ENCODE measurements around the gene SHB.

The SHB gene

DNA sequence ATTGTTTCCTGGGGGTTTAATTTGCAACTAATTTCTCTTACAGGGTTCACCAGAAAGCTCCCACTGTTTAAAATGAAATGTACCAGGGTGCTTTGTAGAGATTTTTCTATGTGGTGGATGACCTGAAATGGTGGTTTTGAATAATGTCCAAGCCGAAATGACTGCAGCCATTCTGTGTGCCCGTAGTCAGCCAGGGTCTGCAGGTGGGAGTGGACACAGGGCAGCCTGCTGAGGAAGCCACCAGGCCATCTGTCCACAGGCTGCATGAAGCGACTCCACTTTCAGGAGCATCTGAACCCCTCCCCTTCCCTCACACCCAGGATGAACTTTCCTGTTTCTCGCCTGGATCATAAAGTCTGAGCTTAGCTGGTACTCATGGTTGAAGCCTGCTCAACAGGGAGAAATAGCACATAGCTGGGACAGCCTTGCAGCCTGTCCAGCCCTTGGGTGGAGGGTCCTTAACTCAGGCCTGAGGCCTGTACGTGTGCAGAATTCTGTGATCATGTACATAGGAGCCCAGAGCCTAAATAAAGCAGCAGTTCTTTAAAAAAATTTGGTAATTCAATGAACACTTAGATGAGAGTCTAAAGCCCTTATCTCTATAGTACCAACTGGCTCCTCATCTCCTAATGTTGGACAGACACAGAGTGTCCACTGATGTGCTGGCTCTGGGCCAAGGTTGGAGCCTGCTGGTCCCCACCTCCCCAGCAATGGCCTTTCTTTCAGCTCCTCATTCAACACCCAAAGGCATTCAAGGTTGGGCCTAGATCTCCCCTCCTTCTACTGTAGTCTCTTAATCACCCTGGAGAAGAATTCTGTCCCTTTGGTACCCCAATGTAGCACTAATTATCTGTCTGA is 72.8 kb downstream of the SHB start (continued):
- TF ChIP-seq, protein P1, sequence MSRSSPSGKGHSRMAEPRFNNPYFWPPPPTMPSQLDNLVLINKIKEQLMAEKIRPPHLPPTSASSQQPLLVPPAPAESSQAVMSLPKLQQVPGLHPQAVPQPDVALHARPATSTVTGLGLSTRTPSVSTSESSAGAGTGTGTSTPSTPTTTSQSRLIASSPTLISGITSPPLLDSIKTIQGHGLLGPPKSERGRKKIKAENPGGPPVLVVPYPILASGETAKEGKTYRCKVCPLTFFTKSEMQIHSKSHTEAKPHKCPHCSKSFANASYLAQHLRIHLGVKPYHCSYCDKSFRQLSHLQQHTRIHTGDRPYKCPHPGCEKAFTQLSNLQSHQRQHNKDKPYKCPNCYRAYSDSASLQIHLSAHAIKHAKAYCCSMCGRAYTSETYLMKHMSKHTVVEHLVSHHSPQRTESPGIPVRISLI (tag by site-specific recombination; IDR thresholded peaks at IDR 0.05): no peak
- no peak for TF ChIP-seq ZFP69B (tag by site-specific recombination; IDR thresholded peaks at IDR 0.05)
- no peak for TF ChIP-seq ZNF121 (tag by site-specific recombination; IDR thresholded peaks at IDR 0.05)

DNA sequence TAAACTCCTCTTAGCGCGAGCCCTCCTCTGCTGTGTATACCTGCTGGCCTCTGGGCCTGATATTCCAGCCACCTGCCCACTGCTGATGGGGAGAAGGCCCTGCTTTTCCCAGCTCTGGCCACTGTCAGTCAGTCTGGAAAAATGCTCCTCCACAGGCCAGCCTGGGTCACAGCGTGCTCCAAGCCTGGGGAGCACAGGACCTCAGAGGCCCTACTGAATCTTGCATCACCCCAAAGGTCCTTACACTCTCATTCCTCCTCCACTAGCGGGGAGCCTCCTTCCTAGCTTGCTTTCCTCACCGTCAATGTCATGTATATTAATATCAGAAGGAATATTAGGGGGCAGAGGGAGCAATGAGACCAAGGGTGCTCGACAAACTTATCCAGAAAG is 73.7 kb downstream of the SHB start:
- no peak overlapping the region for H3K4me3 ChIP-seq (ENCODE audit: low read depth, low read length)
- no peaks in the 10 kb centered on the region; the same call in 1 of the 2 replicates for H3K4me1 ChIP-seq (ENCODE audit: control insufficient read depth, insufficient read depth, low read length)
- CTCF ChIA-PET: interaction anchor here (0.6 to 1.0 kb wide), 2 partner anchors 15 to 406 kb away, joined by 3 to 5 read pairs; no protein-coding TSS in a partner anchor
- TF ChIP-seq ZNF701 (tag by site-specific recombination; IDR thresholded peaks at IDR 0.05) (no peak), ZBTB20 (tag by site-specific recombination; IDR thresholded peaks at IDR 0.05) (no peak), ZNF791 (tag by site-specific recombination; IDR thresholded peaks at IDR 0.05) (no peak)
- POLR2A ChIA-PET: interaction anchor here (1.1 to 1.5 kb wide), 2 partner anchors 9 to 73 kb away, joined by 4 to 5 read pairs; partner anchors contain the start of gene SHB
- no peak overlapping the region for H3K27ac ChIP-seq (ENCODE audit: extremely low read depth, low read depth, low read length)
- peaks cover 0 to 30% of the 10 kb centered on the region in 2 experiments; a peak in 1 of 3 replicates for H3K36me3 ChIP-seq (ENCODE audit: control insufficient read depth in 2 of 2, insufficient read depth in 1 of 2, low read length in 2 of 2)
- H3K9me3 ChIP-seq (ENCODE audit: control insufficient read depth, insufficient read depth, low read depth, low read length): no peaks in the 10 kb centered on the region

DNA sequence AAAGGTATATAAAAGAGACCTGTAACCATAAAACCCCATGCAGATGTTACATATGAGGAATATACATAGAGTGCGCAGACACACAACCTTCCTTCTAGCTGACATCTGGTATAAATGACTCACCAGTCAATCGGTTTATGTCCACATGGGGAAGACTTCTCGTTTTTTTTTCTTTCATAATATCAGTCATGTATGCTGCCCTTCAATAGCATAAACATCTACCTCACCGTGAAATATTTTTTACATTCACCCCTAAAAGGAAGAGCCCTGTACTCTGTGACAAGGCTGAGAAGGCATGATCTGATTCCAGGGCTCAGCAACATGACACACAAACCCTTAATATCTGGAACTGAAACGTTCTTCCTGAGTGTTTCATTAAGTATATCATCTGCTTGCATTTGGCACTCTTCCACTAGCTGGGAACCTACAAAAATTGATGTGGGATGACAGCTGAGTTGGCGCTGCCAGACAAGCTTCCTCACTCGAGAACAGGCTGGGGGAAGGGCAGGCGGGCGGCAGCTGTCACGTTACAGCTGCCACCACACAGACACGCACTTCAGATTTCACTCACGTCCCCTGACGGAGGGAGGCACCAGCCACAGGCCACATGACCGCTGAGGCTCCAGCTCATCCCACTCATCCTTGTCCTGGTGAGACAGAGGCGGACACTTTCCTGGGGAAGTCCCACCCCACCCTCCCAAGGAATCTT is 74.2 kb downstream of the SHB start:
- no peak overlapping the region for H3K4me3 ChIP-seq (ENCODE audit: low read depth, low read length)
- no peaks in the 10 kb centered on the region for H3K9me3 ChIP-seq (ENCODE audit: control insufficient read depth, insufficient read depth, low read depth, low read length)
- no peak overlapping the region for H3K27ac ChIP-seq (ENCODE audit: extremely low read depth, low read depth, low read length)
- H3K4me1 ChIP-seq (ENCODE audit: control insufficient read depth, insufficient read depth, low read length): no peaks in the 10 kb centered on the region; the same call in 1 of the 2 replicates
- CTCF ChIA-PET: interaction anchor here (0.5 to 1.0 kb wide), 4 partner anchors 16 to 406 kb away, joined by 3 to 5 read pairs (median 4); no protein-coding TSS in a partner anchor
- TF ChIP-seq, protein P2, sequence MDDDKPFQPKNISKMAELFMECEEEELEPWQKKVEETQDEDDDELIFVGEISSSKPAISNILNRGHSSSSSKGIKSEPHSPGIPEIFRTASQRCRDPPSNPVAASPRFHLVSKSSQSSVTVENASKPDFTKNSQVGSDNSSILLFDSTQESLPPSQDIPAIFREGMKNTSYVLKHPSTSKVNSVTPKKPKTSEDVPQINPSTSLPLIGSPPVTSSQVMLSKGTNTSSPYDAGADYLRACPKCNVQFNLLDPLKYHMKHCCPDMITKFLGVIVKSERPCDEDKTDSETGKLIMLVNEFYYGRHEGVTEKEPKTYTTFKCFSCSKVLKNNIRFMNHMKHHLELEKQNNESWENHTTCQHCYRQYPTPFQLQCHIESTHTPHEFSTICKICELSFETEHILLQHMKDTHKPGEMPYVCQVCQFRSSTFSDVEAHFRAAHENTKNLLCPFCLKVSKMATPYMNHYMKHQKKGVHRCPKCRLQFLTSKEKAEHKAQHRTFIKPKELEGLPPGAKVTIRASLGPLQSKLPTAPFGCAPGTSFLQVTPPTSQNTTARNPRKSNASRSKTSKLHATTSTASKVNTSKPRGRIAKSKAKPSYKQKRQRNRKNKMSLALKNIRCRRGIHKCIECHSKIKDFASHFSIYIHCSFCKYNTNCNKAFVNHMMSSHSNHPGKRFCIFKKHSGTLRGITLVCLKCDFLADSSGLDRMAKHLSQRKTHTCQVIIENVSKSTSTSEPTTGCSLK (tag by site-specific recombination; IDR thresholded peaks at IDR 0.05): no peak
- TF ChIP-seq, protein P3, sequence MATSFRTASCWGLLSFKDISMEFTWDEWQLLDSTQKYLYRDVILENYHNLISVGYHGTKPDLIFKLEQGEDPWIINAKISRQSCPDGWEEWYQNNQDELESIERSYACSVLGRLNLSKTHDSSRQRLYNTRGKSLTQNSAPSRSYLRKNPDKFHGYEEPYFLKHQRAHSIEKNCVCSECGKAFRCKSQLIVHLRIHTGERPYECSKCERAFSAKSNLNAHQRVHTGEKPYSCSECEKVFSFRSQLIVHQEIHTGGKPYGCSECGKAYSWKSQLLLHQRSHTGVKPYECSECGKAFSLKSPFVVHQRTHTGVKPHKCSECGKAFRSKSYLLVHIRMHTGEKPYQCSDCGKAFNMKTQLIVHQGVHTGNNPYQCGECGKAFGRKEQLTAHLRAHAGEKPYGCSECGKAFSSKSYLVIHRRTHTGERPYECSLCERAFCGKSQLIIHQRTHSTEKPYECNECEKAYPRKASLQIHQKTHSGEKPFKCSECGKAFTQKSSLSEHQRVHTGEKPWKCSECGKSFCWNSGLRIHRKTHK (tag by site-specific recombination; IDR thresholded peaks at IDR 0.05): no peak
- peak; percentile 45; the same call in 1 of the 2 replicates for TF ChIP-seq EGR2 (tag by site-specific recombination; IDR thresholded peaks at IDR 0.05; ENCODE audit: low read depth)
- peak; percentile 38; the same call in 1 of the 2 replicates for TF ChIP-seq ZFHX2 (tag by site-specific recombination; conservative IDR thresholded peaks at IDR 0.05)
- TF ChIP-seq ZNF600 (tag by site-specific recombination; IDR thresholded peaks at IDR 0.05): no peak
- POLR2A ChIA-PET: interaction anchor here (1.1 to 1.5 kb wide), 2 partner anchors 8 to 74 kb away, joined by 4 to 5 read pairs; partner anchors contain the start of gene SHB
- peaks cover 0 to 35% of the 10 kb centered on the region in 2 experiments; a peak in 1 of 3 replicates for H3K36me3 ChIP-seq (ENCODE audit: control insufficient read depth in 2 of 2, insufficient read depth in 1 of 2, low read length in 2 of 2)

DNA sequence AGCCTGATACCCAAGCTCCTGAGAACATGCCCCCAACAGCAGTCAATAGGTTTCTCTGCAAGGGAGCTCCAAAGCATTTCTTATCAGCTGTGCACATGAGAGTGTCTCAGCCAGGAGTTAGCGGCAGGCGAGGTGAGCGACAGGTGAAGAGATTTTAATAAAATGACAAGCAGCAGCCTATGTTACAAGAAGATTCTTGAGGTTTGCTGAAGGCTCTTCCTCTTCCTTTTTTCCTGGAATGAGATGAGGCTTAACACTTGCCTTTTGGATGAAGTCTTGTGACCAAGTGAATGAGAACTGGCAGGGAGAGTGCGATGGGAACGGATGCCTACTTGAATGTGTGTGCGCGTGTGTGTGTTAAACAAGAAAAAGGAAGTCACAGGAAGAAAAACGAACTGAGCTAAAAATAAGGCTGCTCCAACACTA is 76.1 kb downstream of the SHB start:
- POLR2A ChIA-PET: no interaction called here
- H3K4me3 ChIP-seq (ENCODE audit: low read depth, low read length): no peak overlapping the region
- no peaks in the 10 kb centered on the region; the same call in 1 of the 2 replicates for H3K4me1 ChIP-seq (ENCODE audit: control insufficient read depth, insufficient read depth, low read length)
- TF ChIP-seq, protein P4, sequence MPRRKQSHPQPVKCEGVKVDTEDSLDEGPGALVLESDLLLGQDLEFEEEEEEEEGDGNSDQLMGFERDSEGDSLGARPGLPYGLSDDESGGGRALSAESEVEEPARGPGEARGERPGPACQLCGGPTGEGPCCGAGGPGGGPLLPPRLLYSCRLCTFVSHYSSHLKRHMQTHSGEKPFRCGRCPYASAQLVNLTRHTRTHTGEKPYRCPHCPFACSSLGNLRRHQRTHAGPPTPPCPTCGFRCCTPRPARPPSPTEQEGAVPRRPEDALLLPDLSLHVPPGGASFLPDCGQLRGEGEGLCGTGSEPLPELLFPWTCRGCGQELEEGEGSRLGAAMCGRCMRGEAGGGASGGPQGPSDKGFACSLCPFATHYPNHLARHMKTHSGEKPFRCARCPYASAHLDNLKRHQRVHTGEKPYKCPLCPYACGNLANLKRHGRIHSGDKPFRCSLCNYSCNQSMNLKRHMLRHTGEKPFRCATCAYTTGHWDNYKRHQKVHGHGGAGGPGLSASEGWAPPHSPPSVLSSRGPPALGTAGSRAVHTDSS (tag by site-specific recombination; IDR thresholded peaks at IDR 0.05): no peak
- TF ChIP-seq SCRT1 (tag by site-specific recombination; IDR thresholded peaks at IDR 0.05; ENCODE audit: borderline replicate concordance) (peak; percentile 91), SCRT2 (tag by site-specific recombination; IDR thresholded peaks at IDR 0.05) (peak; percentile 84)
- CTCF ChIA-PET: interaction anchor here (0.6 to 0.8 kb wide), 2 partner anchors 55 to 168 kb away, joined by 3 to 4 read pairs; no protein-coding TSS in a partner anchor
- no peak overlapping the region for H3K27ac ChIP-seq (ENCODE audit: extremely low read depth, low read depth, low read length)
- H3K36me3 ChIP-seq (ENCODE audit: control insufficient read depth in 2 of 2, insufficient read depth in 1 of 2, low read length in 2 of 2): peaks cover 0 to 39% of the 10 kb centered on the region in 2 experiments; a peak in 1 of 3 replicates
- no peaks in the 10 kb centered on the region for H3K9me3 ChIP-seq (ENCODE audit: control insufficient read depth, insufficient read depth, low read depth, low read length)
